HG03025 (cell line): ENCODE data around the gene TGFBR3.
A peak's percentile ranks its signal among the peaks of the same experiment; 100 is the strongest.

Experiments used
- ATAC-seq: cut with Tn5 transposase; IDR thresholded peaks from one replicate; pipeline ENCODE4 v1.9.1; 2021; ENCODE audit warnings: mild to moderate bottlenecking, moderate library complexity; ENCODE audit not compliant: unreplicated experiment, low FRiP score

Gene TGFBR3

DNA sequence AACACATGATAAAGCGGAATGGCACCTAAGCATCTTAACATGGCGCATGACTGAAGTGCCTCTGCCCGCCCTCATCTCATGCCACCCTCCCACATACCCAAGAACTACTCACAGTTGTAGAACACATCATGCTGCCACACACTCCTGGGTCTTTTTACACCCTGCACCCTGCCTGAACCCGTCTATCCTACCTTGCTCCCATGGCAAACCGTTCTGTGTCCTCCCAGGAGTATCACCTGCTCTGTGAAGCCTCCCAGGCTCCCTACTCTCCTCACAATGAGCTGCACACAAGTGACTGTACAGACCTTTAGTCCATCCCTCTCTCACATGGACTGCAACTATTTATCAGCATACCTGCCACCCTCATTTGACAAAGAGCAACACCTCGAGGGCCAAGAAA, 144.0 kb downstream of the TGFBR3 start:
- no peak for ATAC-seq

DNA sequence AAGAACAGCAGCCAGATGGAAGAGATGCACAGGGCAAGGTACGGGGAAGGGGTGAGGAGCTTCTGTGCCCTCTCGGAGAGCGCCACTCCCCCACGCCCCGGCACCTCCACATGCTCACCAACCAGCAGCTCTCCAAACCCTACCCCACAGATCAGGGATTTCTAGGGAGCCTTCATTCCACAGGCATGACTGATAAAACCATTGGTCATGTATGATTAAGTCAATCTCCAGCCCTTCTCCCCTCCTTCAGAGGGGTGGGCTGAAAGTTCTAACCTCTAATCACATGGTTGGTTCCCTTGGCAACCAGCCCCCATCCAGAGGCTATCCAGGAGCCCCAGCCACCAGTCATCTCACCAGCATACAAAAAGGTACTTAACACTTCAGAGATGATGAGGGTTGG, 144.7 kb downstream of the TGFBR3 start:
- ATAC-seq: no peak

DNA sequence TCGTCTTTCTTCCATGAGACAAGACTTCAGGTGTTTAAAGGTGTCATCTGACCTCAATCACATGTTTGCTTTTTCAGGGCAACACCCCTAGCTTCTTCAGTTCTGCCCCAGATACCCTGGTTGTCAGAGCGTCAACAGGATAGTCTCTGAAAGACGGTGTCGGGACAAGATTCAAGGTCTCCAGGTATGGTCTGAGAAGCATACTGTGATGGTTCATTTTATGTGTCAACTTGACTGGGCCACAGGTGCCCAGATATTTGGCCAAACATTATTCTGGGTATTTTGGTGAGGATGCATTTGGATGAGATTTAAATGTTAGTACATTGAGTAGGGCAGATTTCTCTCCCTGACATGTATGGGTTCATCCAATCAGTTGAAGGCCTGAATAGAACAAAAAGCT, 148.3 kb downstream of the TGFBR3 start:
- no peak for ATAC-seq

DNA sequence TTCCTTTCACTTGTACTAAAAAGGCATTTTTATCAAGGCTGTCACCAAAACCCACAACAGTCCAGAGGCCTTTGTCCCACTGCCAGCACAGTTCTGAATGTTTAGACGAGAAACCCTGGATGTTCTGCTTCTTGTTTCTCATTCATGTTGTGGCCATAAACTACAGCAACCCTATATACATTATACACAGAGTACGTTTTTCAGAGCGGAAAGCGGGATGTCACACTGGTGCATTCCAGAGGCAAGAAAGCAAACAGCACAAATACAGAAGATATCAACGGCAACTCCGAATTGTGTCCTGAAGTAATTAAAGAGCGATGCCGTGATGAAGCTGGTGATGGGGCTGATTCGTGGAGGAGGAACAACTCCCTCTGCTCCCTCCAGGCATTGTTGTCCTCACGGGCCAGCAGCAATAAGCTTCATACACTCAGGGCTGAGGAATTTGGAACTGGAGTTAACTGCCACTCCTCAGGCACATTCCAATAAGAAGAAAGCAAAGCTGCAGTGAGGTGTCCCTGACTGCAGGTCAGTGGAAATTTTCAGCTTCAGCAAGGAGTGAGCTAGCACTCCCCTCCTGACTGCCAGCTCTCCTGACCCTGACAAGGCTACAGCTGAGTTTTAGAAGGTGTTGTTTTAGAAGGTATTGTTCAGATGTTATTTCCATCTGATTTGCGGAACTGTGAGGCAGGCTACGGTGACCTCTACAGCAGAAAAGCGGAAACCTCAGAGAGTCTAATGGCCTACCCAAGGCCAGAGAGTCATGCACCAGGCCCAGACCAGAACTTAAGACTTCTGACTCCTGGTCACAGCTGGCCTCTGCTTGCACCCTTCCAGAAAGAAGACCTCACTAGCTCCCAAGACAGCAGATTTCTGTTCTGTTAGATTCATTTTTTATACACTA, 149.0 kb downstream of the TGFBR3 start:
- ATAC-seq: no peak

DNA sequence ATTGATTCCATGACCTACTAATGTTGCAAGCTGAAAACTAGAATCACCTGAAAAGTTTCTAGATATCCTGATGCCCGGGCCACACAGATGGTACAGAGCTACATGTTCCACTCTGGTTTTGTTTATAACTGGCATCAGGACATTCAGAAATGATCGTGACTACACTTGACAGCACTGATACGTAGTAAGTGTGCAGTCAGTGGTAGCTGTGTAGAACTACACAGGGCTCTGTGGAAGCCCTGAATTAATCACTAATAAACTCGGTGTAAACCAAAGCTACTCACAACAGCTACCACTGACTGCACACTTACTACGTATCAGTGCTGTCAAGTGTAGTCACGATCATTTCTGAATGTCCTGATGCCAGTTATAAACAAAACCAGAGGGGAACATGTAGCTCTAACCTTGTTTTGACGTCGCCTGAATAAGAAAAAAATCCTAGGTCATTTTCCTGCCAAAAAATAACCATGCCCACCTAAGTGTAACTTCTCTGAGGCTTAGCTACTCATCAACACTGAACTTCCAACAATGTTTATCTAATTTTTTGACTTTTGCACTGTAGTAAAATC, 149.7 kb downstream of the TGFBR3 start:
- no peak for ATAC-seq

DNA sequence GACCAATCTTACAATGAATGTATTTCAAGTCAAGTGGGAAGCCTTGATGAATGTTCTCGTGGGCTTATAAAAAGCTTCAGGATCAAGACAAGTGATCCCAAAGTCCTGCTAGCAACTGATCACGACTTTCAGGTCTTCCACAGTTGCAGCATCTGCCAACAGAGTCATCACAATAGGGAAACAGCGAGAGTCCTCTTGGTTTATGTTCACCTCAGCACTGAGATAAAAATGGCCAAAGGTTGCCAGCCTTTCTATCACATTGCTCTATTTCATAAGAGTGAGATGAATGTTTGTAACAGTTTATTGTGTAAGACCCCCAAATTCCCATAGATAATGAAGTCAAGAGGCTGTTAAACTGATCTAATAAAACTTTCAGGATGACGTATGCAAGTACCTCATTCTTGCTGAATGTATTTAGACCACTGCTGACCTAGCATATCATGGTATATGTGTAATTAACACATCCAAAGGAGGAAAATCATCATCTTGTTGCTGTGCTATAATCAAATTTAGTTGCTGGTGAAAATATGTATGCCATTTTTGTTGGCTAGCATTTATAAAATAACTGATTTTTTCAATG, 150.6 kb downstream of the TGFBR3 start:
- no peak for ATAC-seq

DNA sequence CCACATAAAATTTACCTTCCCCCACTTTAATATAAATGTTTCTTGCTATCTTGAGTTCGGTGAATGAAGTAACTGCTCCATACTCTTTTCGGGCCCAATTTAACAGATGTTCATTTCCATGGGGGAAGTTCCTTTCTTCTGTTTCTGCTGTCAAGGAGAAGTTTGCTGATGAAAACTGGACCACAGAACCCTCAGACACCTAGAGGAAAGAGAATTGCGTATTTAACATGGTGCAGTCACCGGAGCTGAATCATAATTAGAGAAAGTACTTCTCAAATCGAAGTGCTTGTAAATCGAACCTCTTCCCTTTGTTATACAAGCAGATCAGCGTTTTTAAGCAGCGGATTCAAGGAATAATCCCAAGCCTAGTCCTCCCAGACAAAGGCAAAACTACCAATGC, 151.2 kb downstream of the TGFBR3 start:
- ATAC-seq: no peak

DNA sequence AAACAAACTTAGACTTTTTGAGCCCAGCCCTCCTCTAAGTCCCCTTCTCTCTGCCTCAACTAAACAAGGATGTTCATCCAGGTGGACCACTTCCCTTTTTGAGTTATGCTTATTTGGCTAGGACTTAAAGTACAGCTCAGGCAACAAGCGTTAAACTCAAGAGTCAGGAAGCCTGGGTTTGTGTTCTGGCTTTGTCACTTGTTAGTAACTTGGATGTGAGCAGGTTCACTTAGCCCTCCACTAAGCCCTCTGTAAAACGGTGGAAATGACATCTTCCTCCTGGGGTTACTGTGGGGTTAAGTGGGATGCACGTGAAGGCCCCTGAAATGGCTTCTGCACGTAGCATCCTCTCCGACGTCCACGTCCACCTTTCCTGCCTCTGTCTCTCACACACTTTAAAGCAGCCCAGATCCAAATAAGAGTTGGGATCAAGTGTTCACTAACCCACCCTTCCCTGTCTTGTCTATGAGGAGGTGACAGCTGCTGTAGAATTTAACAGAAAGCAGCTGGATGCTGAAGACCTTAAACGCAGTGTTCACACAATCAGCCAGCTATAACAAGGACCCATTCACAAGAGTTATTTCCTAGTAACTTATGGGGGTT, 152.7 kb downstream of the TGFBR3 start:
- no peak for ATAC-seq

DNA sequence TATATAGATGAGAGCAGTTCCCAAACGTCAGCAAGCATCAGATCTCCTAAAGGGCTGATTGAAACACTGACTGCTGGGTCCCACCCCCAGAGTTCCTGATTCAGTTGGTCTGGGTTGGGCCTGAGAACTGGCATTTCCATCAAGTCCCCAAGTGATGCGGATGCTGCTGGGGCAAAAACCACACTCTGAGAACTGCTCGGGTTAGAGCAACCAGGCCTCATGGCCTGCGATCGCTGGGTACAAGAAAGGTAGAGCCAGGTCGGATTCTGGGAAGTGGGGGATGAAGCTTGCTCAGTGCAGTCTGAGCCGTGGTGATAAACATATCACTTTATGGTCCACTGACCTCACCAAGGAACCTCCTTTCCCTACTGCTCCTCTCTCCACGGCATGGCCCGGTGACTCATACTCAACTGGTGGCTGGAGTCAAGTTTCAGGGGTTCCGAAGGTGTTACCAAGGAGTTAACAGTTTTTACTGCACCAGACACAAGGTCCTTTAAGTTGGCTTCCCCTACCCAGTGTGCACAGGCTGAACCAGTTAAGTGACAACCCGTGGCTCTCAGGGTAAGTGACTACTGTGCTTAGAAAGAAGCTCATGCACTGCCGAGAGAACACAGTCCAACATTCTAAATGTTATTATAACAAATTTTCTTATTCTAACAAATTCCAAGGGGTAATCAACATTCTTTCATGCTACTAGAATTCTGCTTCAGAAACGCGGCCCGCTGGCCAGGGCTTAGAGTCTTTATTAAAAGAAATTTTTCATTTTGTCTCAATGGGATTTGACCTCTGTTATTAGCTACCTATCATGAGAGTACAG, 153.5 kb downstream of the TGFBR3 start:
- peak; percentile 43 for ATAC-seq

DNA sequence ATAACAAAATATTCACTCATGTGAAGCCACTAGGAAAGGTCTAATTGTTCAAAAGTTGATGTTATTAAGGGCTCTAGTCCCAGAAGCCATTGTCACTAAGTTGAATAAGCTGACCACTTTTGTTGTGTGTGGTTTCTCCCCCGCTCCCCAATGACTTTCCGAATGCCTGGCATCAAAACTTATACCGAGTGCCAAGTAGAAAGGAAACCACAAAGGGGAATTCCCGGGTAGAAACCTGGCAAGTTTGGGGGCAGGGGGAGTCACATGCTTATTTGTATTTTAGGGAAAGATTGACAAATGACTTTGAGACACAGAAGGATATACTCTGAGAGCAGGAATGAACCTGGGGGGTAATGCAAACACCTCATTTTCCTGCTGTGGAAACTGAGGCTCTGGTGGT, 154.1 kb downstream of the TGFBR3 start:
- no peak for ATAC-seq

DNA sequence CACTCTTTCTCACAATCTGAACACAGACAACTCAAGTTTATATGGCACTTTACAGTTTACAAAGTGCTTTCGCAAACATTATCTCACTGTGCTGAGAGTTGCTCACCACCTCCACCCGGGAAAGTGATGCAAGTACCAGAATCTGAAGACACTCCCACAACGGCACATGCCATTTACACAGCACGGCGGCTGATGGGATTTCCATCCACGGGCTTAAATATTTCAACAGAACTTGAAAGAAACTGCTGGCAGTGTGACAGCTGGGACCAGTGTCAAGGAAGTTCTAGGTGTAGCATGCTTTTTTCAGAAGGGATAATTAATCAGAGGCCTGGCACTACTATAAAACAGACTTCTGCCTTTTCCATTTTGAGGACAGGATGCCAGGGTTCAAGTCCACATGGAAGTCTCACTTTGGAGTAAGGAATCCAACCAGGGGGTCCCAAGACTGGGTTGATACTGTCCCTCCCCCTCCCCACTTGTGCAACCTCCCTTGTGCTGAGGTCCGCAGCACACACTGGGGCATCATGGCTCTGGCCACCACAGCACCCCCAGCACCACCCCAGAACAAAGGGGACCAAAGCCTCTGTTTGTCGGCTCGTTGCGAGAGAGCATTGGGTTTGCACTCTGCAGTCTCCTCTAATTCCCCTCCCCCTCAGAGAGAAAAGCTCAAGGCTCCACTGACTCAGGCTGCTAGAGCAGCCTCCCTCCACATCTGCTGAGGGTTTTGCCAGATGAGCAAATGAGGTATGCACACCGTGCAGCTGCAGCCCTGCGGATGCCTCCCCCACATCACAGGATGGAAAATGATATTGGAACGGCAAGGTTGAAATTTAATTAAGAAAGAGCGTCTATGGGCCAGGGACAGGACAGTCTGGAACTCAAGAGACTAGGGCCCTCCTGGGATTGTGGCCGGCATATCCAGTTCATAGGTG, 154.9 kb downstream of the TGFBR3 start:
- ATAC-seq: no peak

DNA sequence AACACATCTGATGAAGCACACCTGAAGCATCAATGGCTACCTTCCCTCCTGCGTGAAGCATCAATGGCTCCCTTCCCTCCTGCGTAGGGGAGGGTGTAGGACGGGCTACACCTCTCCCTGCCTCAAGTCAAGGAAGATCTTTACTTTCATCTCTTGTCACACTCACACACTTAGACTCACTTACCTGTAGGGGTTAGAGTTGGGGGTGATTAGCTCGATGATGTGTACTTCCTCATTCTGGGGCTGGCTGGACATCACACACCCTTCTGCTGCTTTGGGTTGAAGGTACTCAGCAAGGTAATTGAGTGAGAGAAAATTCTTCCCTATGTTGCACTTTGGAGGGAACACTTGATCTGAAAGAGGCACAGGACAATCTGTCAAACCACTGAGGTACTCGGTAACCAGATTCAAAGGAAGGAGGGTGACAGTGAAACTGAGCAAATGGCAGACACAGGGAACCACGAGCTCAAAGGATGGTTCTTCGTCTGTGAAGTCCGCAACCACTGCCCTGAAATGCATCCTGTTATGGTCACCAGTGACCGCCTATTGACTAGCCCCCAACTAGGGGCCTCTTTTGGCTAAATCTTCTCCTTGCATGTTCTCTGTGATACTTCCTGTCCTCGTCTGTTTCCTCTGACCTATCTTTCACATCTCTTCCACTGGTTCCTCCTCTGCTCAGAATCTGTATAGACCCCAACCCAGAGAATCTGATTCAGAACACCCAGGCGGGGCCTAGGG, 156.2 kb downstream of the TGFBR3 start:
- no peak for ATAC-seq

DNA sequence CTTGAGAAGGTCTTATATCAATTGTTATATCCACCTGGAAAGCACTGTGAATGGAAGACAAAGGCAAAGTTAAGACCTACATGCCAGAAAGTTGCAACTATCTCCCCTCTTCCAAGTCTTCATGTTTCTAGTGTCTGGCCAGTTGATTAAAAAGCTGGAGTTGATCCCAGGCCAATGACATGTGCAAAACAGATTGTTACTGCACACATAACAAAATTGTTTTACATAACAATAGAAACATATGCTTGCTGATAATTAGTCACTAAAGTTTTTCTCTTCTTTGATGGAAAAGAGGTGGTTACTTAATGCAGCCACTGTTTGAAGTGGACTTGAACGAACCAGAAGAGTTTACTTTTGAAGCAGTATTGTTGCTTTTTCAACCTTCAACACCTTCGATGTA, 158.2 kb downstream of the TGFBR3 start:
- no peak for ATAC-seq

DNA sequence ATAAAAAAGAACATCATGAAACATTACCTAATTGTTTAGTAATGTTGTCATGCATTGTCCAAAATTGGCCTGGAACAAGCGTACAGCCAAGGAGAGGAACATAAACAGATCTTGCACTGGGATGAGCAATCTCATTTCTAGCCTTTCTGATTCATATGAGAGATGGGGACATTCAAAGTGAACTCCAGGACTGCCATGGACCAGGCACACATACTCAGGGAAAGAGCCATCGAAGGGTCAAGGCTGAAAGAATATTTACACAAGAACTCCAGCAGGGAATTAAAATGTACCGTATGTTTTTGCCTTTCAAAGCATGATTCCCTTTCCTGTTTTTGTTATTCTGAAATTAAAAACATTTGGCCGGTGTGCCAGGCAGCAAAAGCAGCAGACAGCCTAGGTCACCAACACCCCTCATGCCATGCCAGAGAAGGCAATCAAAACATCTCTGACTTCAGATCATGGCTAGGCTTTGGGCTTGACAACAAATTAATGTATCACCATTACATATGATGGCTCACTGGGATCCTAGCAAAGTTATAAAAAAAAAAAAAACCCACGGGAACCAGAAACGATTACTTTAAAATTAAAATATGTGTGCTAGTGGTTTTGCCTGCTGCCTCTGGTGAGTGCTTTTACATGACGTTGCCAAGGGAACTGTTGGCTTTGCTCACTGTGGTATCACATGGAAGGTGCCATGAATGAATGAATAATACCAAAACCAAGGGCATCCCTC, 159.8 kb downstream of the TGFBR3 start:
- no peak for ATAC-seq

DNA sequence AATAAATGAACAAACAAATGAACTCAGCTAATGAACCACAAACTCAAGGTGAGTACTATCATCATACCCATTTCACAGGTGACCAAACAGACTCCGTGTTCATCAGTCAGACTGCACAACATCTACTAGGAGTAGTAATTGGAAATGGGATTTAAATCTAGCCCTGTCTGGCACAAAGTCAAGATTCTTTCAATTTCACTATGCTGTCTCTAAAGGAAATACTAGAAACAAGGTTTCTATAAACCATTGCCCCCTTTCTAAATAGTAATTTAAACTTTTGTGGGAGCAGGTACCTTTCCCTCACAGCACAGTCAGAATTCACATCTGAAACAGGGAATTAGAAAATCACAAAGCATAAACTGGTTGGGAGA, 160.3 kb downstream of the TGFBR3 start:
- no peak for ATAC-seq

DNA sequence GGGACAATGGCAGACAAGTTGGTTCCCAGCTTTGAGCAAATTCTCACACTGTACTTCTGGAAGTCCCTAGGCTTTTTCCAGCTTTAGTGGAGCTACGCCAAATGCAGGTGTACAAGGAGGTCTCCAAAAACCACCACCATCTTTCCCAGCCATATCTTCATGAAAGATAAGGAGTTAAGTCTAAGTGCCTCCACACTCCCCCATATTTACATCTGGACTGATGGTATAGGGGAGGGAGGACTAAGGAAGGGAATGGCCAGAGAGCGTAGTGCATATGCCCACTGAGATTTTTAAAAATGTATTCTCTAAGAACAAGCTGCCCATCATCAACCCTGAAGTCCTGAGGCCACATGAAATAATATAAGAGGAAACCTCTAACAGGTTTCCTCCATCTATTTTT, 161.3 kb downstream of the TGFBR3 start:
- ATAC-seq: no peak

DNA sequence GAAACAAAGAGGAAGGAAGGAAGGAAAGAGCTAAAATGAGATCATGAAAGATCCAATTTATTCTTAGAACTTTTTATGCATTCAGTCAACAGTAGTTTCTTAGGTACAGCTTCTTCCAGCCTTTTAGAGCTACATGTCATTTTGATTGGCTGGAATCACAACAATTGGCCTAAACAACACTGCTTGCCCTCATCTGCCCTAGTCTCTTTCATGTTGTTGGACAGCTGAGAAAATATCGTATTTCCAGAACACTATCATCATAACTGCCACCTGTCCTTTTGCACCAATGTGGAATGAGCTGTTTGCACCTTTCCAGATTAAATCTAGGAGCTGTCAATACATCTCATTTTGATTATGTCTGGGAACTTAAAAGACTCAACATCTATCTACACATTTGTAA, 161.7 kb downstream of the TGFBR3 start:
- ATAC-seq: no peak

DNA sequence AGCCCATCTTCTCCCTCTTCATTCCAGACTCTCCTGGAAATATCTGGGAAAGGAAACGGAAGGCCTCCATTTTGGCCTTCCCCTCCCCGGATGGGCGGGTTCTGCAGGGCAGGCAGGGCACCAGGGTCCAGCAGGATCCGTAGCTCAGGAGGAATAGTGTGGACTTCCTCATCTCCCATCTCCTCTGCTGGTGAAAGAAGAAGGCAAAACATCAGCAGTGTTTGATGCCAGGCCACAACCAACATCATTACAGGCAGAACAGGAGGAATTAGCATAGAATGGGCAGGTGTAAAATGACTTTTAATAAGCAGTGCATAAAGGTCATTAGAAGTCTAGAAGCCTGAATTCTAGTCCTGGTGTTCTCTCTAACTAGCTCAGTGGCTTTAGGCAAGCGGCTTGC, 165.9 kb downstream of the TGFBR3 start:
- no peak for ATAC-seq
